ENCODE results near the gene STX2. TPM values are rescaled to one million over a fixed set of nuclear protein-coding genes. Genes with fewer than 3 reads are reported as not detected.

Gene STX2
- total RNA-seq, 4 donors from 2014 or later: 46.6 to 80.8 (median 49.1) TPM

DNA sequence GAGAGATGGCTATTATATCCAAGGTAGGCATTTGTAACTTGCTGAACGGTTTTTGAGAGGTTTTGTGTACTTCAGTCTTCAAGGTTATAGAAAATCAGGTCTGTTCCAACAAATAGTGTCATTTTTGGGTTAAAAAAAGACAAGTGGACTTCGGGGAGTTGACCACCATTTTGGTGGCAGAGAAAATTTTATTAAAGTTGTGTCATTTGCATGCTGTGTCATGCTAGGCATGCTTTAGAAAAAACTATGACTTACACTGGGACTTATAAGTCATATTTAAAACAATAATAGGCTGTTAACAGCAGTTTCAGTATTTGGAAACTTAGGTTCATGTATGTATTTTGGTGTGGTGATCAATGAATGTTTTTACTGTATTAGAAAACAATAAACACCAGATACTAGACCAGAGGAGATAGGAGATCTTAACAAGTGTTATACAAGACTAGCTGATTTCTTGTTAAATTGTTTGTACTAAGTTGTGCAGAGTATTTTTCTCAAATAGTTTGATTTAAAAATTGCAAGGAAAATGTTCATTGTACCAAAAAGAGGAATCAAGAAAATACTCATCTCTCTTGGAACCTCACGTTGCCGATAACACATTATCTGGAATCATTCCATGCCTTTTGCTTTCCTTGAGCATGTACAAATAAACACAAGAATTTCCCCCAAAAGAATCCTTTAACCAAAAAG is 34.2 kb upstream of the STX2 start:
- no peak for TF ChIP-seq POLR2A (IDR thresholded peaks at IDR 0.05; ENCODE audit: low read depth)
- TF ChIP-seq EP300 (IDR thresholded peaks at IDR 0.05): no peak
- no peak for TF ChIP-seq CTCF (IDR thresholded peaks at IDR 0.05)
- DNase-seq (ENCODE audit: extremely low spot score): no peak
- H3K4me3 ChIP-seq: peak overlapping the region; percentile 93 to 97 (median 94)
- intact Hi-C loops (cut with DNase I): no loop called here
- peaks cover 16 to 41% (median 35%) of the 10 kb centered on the region in 4 donors for H3K4me1 ChIP-seq
- no peaks in the 10 kb centered on the region for H3K9me3 ChIP-seq
- peaks cover 34 to 54% (median 42%) of the 10 kb centered on the region in 4 donors for H3K36me3 ChIP-seq
- H3K27me3 ChIP-seq: no peaks in the 10 kb centered on the region
- WGBS: 41% methylated on average over 4 of the region's 4 CpGs
- H3K27ac ChIP-seq (replicated peaks in 1 of 4): peak overlapping the region in 2 of 4 donors; percentile 96 to 97

DNA sequence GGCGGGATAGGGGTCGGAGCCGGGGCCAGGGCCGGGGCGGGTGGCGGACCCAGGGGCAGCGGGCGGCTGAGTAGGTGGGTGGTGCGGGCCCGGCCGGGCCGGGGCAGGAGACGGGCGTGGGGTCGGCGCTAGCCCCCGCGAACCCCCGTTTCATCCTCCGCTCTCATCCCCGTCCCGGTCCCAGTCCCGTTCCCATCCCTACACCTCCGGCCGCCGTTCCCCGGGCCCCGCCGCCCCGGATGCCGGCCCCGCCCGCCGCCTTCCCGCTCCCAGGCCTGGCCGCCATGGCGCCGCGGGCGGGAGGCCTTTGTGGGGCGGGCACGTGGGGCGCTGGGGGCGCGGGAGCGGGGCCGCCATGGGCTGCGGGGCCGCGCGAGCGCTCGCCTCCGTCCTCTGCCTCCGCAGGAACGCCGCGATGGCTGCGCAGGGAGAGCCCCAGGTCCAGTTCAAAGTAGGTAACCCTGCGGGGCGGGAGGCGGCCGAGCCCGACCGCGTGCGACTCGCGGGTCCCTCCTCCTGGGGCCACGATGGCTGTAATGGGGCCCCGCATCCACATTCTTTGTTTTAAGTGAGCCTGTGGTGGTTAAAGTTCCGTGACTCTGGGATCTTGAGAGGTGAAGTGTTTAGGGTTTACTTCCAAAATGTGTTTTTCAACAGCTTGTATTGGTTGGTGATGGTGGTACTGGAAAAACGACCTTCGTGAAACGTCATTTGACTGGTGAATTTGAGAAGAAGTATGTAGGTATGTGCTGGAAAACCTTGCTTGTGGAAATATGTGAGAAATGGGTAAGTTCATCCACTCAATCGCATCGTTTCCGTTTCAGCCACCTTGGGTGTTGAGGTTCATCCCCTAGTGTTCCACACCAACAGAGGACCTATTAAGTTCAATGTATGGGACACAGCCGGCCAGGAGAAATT is 33.4 kb upstream of the STX2 start:
- peak overlapping the region; percentile 89 to 97 (median 96) for H3K27ac ChIP-seq (replicated peaks in 1 of 4)
- no peaks in the 10 kb centered on the region for H3K27me3 ChIP-seq
- no peak for TF ChIP-seq CTCF (IDR thresholded peaks at IDR 0.05)
- no peak for TF ChIP-seq POLR2A (IDR thresholded peaks at IDR 0.05; ENCODE audit: low read depth)
- TF ChIP-seq POLR2AphosphoS5 (IDR thresholded peaks at IDR 0.05): no peak
- TF ChIP-seq EP300 (IDR thresholded peaks at IDR 0.05): no peak
- no peak for DNase-seq (ENCODE audit: extremely low spot score)
- no peaks in the 10 kb centered on the region for H3K9me3 ChIP-seq
- peak overlapping the region; percentile 93 to 97 (median 94) for H3K4me3 ChIP-seq
- H3K36me3 ChIP-seq: peaks cover 34 to 46% (median 42%) of the 10 kb centered on the region in 4 donors
- intact Hi-C loops (cut with DNase I): loop anchor here (1.0 kb wide), 1 partner anchor 33 kb away; the partner anchor contains the start of gene STX2
- peaks cover 16 to 41% (median 35%) of the 10 kb centered on the region in 4 donors for H3K4me1 ChIP-seq
- WGBS: 6% methylated on average over 18 of the region's 79 CpGs

GRCh38 chr12:130871286-130872178 is 32.5 kb upstream of the STX2 start, which contains the start of gene RAN:
Gene RAN, plus strand, starts transcription at chr12:130872066. Its CDS starts 528 bp downstream, at chr12:130872594.
- intact Hi-C loops (cut with DNase I): loop anchor here (1.0 kb wide), 1 partner anchor 32 kb away; the partner anchor contains the start of gene STX2
- no peaks in the 10 kb centered on the region for H3K27me3 ChIP-seq
- peak within 1 kb of the TSS; percentile 93 to 97 (median 94) for H3K4me3 ChIP-seq
- peak within 1 kb of the TSS; percentile 89 to 97 (median 96) for H3K27ac ChIP-seq (replicated peaks in 1 of 4)
- TF ChIP-seq POLR2A (IDR thresholded peaks at IDR 0.05; ENCODE audit: low read depth): no peak
- TF ChIP-seq POLR2AphosphoS5 (IDR thresholded peaks at IDR 0.05): peak; percentile 62 to 63
- no peaks in the 10 kb centered on the region for H3K9me3 ChIP-seq
- DNase-seq (ENCODE audit: extremely low spot score): peak; percentile 94
- peaks cover 31 to 37% (median 36%) of the 10 kb centered on the region in 4 donors for H3K36me3 ChIP-seq
- H3K4me1 ChIP-seq: peaks cover 16 to 41% (median 35%) of the 10 kb centered on the region in 4 donors
- 28% methylated on average over 16 of the region's 118 CpGs for WGBS

GRCh38 chr12:130870442-130871285 is 31.6 kb upstream of the STX2 start:
- peak; percentile 93 for DNase-seq (ENCODE audit: extremely low spot score)
- 38% methylated on average over 21 of the region's 31 CpGs for WGBS
- Histone ChIP-seq H3K9me3 (no peaks in the 10 kb centered on the region), H3K36me3 (peaks cover 22 to 29% (median 27%) of the 10 kb centered on the region in 4 donors), H3K27ac (replicated peaks in 1 of 4) (peak overlapping the region; percentile 89 to 97 (median 96)), H3K27me3 (no peaks in the 10 kb centered on the region), H3K4me3 (peak overlapping the region; percentile 93 to 97 (median 94)), H3K4me1 (peaks cover 16 to 41% (median 35%) of the 10 kb centered on the region in 4 donors)
- TF ChIP-seq POLR2A (IDR thresholded peaks at IDR 0.05; ENCODE audit: low read depth) (no peak), CTCF (IDR thresholded peaks at IDR 0.05) (peak; percentile 28 to 65 (median 51)), POLR2AphosphoS5 (IDR thresholded peaks at IDR 0.05) (peak in 1 of 2 donors; percentile 31), EP300 (IDR thresholded peaks at IDR 0.05) (no peak)
- intact Hi-C loops (cut with DNase I): no loop called here

All from esophagus muscularis mucosa (tissue), 4 donors.